Ammon's horn (tissue), 1 donor: ENCODE results near the gene KDM4C.
"Not testable (repeated sequence)": the region's sequence is repeated elsewhere in the genome, so short reads cannot be mapped to it uniquely, and the experiment has no call there.

Source experiments
- DNase-seq: peaks from one replicate; pipeline ENCODE4 v3.0.0-alpha.2; 2016; ENCODE audit warnings: low spot score

KDM4C gene

DNA sequence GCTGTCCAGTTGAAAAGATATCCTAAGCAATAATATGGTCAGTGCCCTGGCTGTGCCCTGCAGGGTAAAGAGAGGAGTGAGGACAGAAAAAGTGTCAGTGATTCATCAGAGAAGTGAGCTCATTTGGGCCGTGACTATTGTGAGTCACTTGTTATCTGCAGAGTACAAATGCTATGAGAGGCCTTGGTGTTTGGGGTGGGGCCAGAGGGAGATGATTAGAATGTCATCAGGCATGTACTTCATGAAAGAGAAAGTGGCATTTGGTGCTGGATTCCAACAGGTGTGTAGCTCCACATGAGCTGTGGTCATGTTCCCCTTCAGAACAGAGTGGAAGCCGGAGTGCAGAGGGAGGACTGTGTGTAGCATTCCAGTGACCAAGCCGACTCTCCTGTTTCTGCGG, 174.1 kb downstream of the KDM4C start:
- DNase-seq = no peak

DNA sequence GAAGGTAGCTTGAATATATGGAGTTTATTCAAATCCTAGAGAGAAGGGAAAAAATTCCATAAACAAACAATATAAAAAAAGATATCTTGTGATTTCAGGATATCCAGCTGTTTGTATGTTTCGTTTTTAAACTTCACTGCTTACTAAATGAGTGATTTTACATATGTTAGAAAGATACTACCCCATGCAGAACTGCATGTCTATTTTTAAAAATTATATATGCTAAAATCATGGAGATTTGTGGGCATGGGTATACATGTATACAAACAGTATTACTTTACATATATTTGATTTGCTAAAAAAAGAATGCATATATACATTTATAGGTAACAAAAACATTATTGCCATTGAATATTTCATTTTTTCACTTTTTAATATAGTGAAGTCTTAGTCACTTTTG, 178.3 kb downstream of the KDM4C start:
- DNase-seq = no peak

- no peak for DNase-seq
These were observed 179.4 kb downstream of the KDM4C start for GRCh38 chr9:6937209-6937608.

- DNase-seq = no peak
These were observed 180.7 kb downstream of the KDM4C start for GRCh38 chr9:6938447-6938846.

GRCh38 chr9:6938873-6939272, 181.1 kb downstream of the KDM4C start:
- no peak for DNase-seq

GRCh38 chr9:6941501-6941900, 183.7 kb downstream of the KDM4C start:
- DNase-seq = no peak

GRCh38 chr9:6942406-6942805, 184.6 kb downstream of the KDM4C start:
- no peak for DNase-seq

DNA sequence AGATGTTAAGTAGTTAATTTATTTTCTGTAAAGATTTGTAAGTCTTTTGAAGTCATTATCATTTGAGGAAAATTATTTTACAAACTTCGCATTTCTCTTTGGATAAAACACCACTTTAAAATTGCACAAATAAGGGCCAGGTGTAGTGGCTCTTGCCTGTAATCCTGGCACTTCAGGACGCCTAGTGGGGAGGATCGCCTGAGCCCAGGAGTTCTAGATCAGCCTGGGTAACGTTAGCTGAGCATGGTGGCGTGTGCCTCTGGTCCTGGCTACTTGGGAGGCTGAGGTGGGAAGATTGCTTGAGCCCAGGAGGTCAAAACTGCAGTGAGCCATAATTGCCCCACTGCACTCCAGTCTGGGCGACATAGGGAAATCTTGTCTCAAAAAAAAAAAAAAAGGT, 185.5 kb downstream of the KDM4C start:
- no peak for DNase-seq

DNA sequence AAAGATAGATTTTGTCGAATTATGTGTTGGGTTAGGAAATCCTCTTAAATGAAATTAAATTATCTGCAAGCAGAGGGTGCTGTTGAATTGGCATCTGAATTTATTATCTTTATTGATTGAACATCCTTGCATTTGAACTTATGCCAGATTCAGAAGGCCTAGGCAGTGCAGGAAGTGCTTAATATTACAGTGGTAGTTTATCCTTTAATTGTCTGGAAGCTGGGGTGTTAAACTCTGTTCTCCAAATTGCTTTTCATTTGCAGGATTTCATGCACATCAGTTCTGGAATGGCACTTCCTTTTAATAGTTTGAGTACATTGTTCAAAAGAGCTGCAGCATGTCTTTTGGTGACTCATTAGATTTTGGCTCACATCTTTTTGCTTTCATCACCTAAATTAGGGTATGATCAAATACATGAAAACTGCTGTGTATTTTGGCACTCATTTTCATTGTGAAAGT, 186.3 kb downstream of the KDM4C start:
- DNase-seq = no peak

DNA sequence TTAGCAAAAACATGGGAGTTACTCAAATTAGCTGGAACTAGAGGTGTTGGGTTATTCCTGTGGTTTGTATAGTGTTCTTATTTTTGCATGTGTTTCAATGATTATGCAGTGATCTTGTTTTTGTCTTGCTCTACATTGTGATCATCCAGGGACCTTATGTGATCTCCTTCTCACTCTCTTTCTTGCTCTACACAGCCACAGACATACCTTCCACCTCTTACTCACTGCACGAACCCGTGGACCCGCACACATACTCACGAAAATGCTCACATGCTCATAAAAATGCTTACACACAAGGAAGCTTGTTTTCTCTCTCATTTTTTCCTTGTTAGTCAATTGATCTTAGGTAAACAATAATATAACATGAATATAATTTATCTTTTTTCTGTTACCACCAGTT, 187.1 kb downstream of the KDM4C start:
- no peak for DNase-seq

DNA sequence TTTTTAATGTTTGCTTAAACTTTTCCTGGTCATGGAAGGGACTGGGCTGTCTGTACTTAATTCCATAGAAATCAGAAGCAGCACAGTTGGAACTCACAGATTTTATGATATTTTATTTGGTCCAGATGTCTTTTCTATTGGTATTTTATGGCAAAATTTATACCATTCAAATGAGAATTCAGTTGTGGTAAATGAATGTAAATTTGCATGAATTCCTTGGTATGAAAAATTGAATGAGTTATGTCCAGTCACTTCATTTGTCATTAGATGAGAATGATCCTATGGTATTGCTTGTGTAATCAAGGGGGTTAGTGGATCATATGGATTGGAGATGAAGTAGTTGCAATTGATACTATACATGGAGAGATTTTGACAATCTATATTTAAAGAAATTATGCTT, 188.0 kb downstream of the KDM4C start:
- DNase-seq = no peak

DNA sequence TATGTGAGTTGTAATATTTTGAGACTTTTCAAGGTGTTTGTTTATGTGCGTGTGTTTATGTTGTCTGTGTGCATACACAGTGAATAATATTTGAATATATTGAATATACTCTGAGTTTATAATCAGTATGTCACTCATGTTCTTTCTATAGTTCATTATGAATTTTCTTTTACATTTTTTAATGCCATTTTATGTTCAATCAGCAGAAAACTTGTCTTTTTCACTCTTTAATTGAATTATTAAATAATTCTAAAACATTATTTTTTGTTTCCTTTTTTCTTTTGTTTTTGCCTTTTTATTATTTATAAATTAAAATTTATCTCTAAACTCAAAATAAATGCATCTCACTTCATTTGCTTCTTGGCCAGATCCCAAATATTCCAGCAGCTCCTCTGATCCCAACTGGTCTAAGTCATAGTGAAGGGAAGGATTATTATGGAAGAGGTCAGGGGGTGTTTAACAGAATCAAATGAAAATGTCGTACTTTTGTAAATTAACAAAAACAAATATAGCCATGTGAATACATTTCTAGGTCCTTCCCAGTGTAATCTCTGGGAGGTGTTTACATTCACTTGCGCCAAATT, 188.9 kb downstream of the KDM4C start:
- no peak for DNase-seq

DNA sequence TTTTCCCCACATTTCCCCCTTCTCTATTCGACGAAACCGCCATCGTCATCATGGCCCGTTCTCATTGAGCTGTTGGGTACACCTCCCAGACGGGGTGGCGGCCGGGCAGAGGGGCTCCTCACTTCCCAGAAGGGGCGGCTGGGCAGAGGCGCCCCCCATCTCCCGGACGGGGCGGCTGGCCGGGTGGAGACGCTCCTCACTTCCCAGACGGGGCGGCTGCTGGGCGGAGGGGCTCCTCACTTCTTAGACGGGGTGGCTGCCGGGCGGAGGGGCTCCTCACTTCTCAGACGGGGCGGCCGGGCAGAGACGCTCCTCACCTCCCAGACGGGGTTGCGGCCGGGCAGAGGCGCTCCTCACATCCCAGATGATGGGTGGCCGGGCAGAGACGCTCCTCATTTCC, 191.1 kb downstream of the KDM4C start:
- DNase-seq = not testable (repeated sequence)

GRCh38 chr9:6955251-6955921, 197.6 kb downstream of the KDM4C start:
- peak; percentile 82 for DNase-seq

- DNase-seq = peak; percentile 22
These were observed 199.1 kb downstream of the KDM4C start for GRCh38 chr9:6956879-6957278.

- DNase-seq = no peak
These were observed 201.7 kb downstream of the KDM4C start for GRCh38 chr9:6959270-6960000.

- no peak for DNase-seq
These were observed 203.0 kb downstream of the KDM4C start for GRCh38 chr9:6960777-6961176.

GRCh38 chr9:6961845-6962522, 204.2 kb downstream of the KDM4C start:
- DNase-seq = no peak

GRCh38 chr9:6965566-6965965, 207.8 kb downstream of the KDM4C start:
- no peak for DNase-seq

DNA sequence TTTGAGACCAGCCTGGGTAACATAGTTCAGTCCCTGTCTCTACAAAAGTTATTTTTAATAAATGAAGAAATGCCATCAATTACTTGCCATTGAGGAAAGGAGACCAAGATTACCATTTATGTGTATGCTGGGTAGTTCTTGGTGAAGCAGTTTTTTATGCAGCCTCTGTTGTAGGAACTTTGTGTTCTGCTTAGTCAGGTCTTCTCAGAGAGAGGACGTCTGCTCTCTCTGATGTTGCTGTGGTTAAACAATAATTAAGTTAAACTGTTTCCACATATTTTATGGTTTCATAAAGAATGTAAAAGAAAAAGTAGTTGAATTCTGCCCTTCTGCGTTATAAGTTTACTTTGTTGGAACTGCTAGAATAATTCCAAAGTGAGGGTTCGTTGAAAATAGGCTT, 210.5 kb downstream of the KDM4C start:
- no peak for DNase-seq

DNA sequence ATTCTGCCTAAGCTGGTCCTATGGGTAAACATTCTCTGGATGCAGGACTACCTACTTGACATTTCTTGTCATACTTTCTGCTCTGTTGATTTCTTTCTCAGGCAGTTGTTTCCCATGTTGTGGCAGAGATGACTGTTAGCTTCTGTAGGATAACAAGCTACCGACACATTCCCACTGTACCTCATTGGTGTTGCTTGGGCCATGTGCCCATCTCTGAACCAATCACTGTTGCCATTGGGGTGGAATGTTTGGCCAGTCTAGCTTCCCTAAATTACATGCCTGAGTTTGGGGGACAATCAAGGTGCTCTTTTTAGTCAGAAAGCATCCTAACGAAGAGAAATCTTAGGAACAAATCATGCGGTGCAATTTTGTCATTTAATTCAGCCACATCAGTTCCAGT, 212.0 kb downstream of the KDM4C start:
- no peak for DNase-seq

GRCh38 chr9:6973089-6973488, 215.3 kb downstream of the KDM4C start:
- DNase-seq = no peak

GRCh38 chr9:6973762-6974161, 216.0 kb downstream of the KDM4C start:
- no peak for DNase-seq
